Measurements from ENCODE around the gene NAGLU. TPM values are rescaled to one million over a fixed set of nuclear protein-coding genes. Genes with fewer than 3 reads are reported as not detected.
"Not testable (repeated sequence)": the region's sequence is repeated elsewhere in the genome, so short reads cannot be mapped to it uniquely, and the experiment has no call there.

Gene NAGLU
- total RNA-seq, 4 donors from 2014 or later, result 32.9 to 50.5 (median 36.7) TPM

DNA sequence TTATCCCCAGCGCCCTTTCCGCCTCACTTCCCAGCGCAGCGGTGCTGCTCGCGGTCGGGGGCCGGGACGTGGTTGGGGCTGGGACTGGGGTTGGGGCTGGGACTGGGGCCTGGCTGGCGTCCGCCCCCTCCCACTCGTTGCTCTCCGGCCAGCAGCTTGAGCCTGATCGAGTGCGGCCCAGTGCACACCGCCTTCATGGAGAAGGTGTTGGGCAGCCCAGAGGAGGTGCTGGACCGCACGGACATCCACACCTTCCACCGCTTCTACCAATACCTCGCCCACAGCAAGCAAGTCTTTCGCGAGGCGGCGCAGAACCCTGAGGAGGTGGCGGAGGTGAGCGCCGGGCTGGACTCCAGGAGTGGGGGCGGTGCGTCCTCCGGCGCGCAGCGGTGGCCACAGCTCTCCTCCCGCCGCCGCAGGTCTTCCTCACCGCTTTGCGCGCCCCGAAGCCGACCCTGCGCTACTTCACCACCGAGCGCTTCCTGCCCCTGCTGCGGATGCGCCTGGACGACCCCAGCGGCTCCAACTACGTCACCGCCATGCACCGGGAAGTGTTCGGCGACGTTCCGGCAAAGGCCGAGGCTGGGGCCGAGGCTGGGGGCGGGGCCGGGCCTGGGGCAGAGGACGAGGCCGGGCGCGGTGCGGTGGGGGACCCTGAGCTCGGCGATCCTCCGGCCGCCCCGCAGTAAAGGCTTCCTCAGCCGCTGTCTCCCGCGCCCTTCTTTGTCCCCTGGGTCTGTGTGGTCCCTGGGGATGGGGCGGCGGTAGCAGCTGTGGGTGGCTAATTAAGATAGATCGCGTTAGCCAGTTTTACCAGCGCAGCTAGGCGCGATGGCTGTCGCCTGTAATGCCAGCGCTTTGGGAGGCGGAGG is 18.4 kb downstream of the NAGLU start:
- TF ChIP-seq POLR2A (IDR thresholded peaks at IDR 0.05), result peak in 1 of 2 donors; percentile 80
- TF ChIP-seq, protein P1, sequence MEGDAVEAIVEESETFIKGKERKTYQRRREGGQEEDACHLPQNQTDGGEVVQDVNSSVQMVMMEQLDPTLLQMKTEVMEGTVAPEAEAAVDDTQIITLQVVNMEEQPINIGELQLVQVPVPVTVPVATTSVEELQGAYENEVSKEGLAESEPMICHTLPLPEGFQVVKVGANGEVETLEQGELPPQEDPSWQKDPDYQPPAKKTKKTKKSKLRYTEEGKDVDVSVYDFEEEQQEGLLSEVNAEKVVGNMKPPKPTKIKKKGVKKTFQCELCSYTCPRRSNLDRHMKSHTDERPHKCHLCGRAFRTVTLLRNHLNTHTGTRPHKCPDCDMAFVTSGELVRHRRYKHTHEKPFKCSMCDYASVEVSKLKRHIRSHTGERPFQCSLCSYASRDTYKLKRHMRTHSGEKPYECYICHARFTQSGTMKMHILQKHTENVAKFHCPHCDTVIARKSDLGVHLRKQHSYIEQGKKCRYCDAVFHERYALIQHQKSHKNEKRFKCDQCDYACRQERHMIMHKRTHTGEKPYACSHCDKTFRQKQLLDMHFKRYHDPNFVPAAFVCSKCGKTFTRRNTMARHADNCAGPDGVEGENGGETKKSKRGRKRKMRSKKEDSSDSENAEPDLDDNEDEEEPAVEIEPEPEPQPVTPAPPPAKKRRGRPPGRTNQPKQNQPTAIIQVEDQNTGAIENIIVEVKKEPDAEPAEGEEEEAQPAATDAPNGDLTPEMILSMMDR (IDR thresholded peaks at IDR 0.05), result no peak
- 1 to 2% methylated on average over 18 to 67 of the region's 82 CpGs for WGBS, 2 donors
- intact Hi-C loops (cut with DNase I; ENCODE audit: low total_unique reads), result no loop called here
- DNase-seq (ENCODE audit: low spot score in 2 of 2), result peak; percentile 78 to 97
- peak overlapping the region; percentile 64 for H3K4me3 ChIP-seq (ENCODE audit: low read depth, poor library complexity, severe bottlenecking)

DNA sequence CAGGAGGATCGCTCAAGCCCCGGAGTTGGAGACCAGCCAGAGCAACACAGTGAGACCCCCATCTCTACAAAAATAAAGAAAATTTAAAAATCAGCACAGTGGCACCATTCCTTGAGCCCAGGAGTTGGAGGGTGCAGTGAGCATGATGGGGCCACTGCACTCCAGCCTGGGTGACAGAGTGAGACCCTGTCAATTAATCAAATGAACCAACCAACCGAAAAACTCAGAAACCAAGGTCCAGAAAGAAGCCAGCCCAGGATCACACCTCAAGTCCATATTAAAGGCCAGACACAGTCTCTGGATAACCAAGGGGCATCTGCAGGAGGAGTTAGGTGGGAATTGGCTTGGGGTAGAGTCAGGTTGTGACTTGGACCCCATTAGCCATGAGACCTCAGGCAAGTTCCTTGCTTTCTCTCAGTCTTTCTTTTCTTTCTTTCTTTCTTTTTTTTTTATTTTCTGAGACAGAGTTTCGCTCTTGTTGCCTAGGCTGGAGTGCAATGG is 19.1 kb downstream of the NAGLU start:
- WGBS, 2 donors, result 25 to 27% methylated on average over 4 of the region's 4 CpGs
- peak overlapping the region; percentile 64 for H3K4me3 ChIP-seq (ENCODE audit: low read depth, poor library complexity, severe bottlenecking)
- no peak for TF ChIP-seq POLR2A (IDR thresholded peaks at IDR 0.05)
- TF ChIP-seq, protein P1 (IDR thresholded peaks at IDR 0.05), result no peak
- DNase-seq (ENCODE audit: low spot score in 2 of 2), result no peak
- intact Hi-C loops (cut with DNase I; ENCODE audit: low total_unique reads), result no loop called here

DNA sequence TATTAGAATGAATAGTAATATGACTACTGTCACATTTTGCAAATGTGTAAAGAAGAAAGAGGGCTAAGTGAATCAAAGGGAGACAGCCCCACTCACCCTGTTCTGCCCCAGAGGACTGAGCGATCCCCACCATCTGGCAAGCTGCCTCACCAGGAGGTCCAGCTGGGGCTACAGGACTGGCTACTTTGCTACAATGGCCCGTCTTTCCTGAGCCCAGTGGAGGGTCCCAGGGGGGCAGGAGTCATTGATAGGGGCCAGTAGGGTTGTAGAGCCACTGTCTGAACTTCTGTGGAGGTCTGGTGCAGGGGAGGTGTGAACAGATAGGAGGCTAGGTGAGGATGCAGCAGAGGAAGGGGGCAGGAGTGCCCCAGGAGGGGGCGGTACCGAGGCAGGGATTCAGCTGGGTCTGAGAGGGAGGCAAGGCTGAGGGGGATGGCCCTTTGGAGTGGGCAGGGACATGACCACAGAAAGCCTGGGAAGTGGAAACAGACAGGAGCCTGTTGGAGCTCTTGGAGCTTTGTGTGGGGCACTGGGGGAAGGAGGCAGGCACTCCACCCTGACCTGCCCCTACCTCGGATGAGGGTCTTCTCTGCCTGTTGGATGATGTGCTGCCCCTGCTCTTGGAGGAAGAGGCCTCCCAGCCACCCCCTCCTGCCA is 20.0 kb downstream of the NAGLU start:
- intact Hi-C loops (cut with DNase I; ENCODE audit: low total_unique reads); DNase-seq (ENCODE audit: low spot score in 2 of 2); H3K4me3 ChIP-seq (ENCODE audit: low read depth, poor library complexity, severe bottlenecking): not testable (repeated sequence)
- WGBS, 2 donors, result 55 to 57% methylated on average over 5 of the region's 5 CpGs

DNA sequence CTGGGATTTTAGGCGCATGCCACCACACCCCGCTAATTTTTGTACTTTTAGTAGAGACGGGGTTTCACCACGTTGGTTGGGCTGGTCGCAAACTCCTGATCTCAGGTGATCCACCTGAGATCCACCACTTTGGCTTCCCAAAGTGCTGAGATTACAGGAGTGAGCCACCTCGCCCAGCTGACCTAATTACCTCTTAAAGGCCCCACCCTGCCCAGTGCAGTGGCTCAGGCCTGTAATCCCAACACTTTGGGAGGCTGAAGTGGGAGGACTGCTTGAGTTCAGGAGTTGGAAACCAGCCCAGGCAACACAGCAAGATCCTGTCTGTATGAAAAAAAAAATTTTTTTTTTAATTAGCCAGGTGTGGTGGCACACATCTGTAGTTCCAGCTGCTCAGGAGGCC is 23.0 kb downstream of the NAGLU start:
- DNase-seq (ENCODE audit: low spot score in 2 of 2), result no peak
- TF ChIP-seq POLR2A (IDR thresholded peaks at IDR 0.05), result no peak
- TF ChIP-seq, protein P1 (IDR thresholded peaks at IDR 0.05), result no peak
- 54 to 57% methylated on average over 6 of the region's 6 CpGs for WGBS, 2 donors
- no peak overlapping the region for H3K4me3 ChIP-seq (ENCODE audit: low read depth, poor library complexity, severe bottlenecking)
- intact Hi-C loops (cut with DNase I; ENCODE audit: low total_unique reads), result no loop called here

DNA sequence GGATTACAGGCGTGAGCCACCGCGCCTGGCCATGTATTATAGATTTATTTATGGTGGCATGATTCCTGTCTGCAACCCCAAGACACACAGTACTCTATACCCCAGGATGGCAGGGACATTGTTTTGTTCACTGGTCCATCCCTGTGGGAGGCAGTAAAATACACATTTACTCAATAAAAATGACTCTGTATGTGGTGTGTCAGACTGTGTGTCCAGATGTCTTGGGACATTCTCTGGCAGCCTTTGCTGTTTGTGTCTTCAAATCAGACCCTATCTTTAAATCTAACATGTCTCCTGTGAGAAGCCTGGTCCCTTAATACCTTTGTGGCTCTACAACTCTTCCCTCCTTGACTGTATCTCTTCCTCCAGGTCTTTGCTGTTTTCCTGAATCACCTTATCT is 24.2 kb downstream of the NAGLU start:
- WGBS, 2 donors, result 60 to 82% methylated on average over 1 to 3 of the region's 3 CpGs
- intact Hi-C loops (cut with DNase I; ENCODE audit: low total_unique reads), result no loop called here
- no peak for DNase-seq (ENCODE audit: low spot score in 2 of 2)
- no peak overlapping the region for H3K4me3 ChIP-seq (ENCODE audit: low read depth, poor library complexity, severe bottlenecking)
- TF ChIP-seq, protein P1 (IDR thresholded peaks at IDR 0.05), result no peak
- TF ChIP-seq POLR2A (IDR thresholded peaks at IDR 0.05), result no peak

DNA sequence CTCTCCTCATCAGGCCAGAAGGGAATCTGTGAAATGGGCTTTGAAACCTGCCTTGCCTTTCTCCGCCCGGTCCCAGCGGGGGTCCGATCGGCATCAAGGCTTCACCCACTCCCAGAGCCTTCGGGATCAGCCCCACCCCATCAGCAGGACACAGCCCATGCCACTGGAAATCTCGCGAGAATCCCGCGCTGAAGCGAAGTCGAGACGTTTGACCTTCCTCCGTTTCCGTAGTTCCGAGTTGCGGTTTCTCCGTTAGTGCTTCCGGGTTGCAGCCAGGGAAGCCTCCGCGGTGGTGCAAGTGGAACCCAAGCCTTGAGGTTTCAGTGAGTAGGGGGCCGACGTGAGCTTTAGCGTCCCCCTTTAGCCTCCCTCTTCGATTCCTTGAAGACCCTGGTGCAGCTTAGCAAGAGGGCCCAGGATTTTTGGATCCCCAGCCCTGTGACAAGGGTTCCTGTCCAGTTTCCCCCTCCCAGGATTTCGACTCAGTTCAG is 25.9 kb downstream of the NAGLU start, which contains the start of gene COASY:
Gene COASY, plus strand, starts transcription at position 252 of the 491 bp plus-strand sequence. CDS start 475 bp downstream, outside the sequence.
- DNase-seq (ENCODE audit: low spot score in 2 of 2), result peak; percentile 95 to 99
- TF ChIP-seq POLR2A (IDR thresholded peaks at IDR 0.05), result no peak
- intact Hi-C loops (cut with DNase I; ENCODE audit: low total_unique reads), result no loop called here
- 0% methylated on average over 26 of the region's 26 CpGs for WGBS, 2 donors
- H3K4me3 ChIP-seq (ENCODE audit: low read depth, poor library complexity, severe bottlenecking), result peak within 1 kb of the TSS; percentile 82

Measured in lower leg skin (tissue), 4 donors.